KMS-11 (cell line): ENCODE results near the gene USP49.

Source experiments
- H2AFZ ChIP-seq: fragments of 200-600 bp; sonication (generic); 2 replicates; pipeline ENCODE4 v1.6.1; 2016; ENCODE audit warnings: antibody characterized with exemption, mixed run types, low read depth
- H3K27ac ChIP-seq: fragments of 200-600 bp; sonication (generic); 2 replicates; pipeline ENCODE4 v1.6.1; 2016; ENCODE audit warnings: mild to moderate bottlenecking, mixed run types
- H3K27me3 ChIP-seq: fragments of 200-600 bp; sonication (generic); 2 replicates; pipeline ENCODE4 v1.6.1; 2017; ENCODE audit warnings: mild to moderate bottlenecking, low read depth, mixed run types, moderate library complexity; ENCODE audit not compliant: insufficient read depth
- H3K36me3 ChIP-seq: fragments of 200-600 bp; sonication (generic); 2 replicates; pipeline ENCODE4 v1.6.1; 2017; ENCODE audit warnings: mild to moderate bottlenecking, mixed run types; ENCODE audit not compliant: insufficient read depth
- H3K4me1 ChIP-seq: fragments of 200-600 bp; sonication (generic); 2 replicates; pipeline ENCODE4 v1.6.1; 2016; ENCODE audit warnings: mild to moderate bottlenecking, low read depth, mixed run types; ENCODE audit not compliant: poor library complexity, severe bottlenecking
- H3K4me2 ChIP-seq: fragments of 200-600 bp; sonication (generic); 2 replicates; pipeline ENCODE4 v1.7.0; 2016; ENCODE audit warnings: mild to moderate bottlenecking, mixed run types
- H3K4me3 ChIP-seq: fragments of 200-600 bp; sonication (generic); IDR thresholded peaks from 2 replicates; pipeline ENCODE4 v1.6.1; 2017; ENCODE audit warnings: low read depth, low read length, mixed read lengths; ENCODE audit not compliant: insufficient read depth
- H3K79me2 ChIP-seq: fragments of 200-600 bp; sonication (generic); 2 replicates; pipeline ENCODE4 v1.6.1; 2016; ENCODE audit warnings: low read depth, mixed run types; ENCODE audit not compliant: insufficient read depth
- H3K9ac ChIP-seq: fragments of 200-600 bp; sonication (generic); 2 replicates; pipeline ENCODE4 v1.6.1; 2016; ENCODE audit warnings: mild to moderate bottlenecking, mixed run types
- H4K20me1 ChIP-seq: fragments of 200-600 bp; sonication (generic); 2 replicates; pipeline ENCODE4 v1.6.1; 2016; ENCODE audit warnings: mild to moderate bottlenecking, mixed run types; ENCODE audit not compliant: insufficient read depth
- CTCF ChIP-seq: fragments of 200-600 bp; sonication (generic); conservative IDR thresholded peaks from 2 replicates; pipeline ENCODE4 v1.6.1; 2017; ENCODE audit warnings: low read depth, mild to moderate bottlenecking, antibody characterized with exemption, low read length, moderate library complexity, mixed read lengths

The USP49 gene

DNA sequence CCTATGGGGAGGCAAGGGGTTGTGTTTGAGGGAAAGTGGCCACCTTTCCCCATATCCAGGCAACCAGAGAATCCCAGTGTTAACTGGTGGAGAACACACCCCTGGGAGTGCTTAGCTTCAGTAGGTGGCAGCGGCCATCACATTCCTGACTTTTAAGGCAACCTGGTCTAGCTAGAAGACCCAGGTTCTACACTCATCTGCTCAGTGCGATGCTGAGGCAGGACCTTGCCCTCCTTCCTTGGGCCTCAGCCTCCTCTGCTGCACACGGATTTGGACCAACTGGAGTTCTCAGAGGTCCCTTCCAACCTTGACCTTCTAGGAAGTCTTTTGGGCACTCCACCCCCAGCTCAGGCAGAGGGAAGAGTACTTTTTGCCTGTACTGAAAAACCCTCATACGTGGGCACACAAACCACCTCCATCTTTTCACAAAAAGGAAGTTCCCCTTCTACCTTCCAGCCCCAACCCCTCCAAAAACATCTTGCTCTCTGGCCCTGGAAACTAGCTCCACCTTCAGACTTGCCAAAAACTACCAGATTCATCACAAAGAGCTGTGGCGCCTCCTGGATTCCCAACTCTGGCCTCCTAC is 43.5 kb upstream of the USP49 start:
- TF ChIP-seq CTCF: no peak
- no peaks in the 10 kb centered on the region; the same call in 1 of the 2 replicates for H4K20me1 ChIP-seq
- H3K4me1 ChIP-seq: peaks cover 63% of the 10 kb centered on the region
- H3K9ac ChIP-seq: no peak overlapping the region
- H3K27ac ChIP-seq: no peak overlapping the region
- no peak overlapping the region for H2AFZ ChIP-seq
- no peak overlapping the region for H3K4me2 ChIP-seq
- no peak overlapping the region for H3K4me3 ChIP-seq
- no peaks in the 10 kb centered on the region for H3K36me3 ChIP-seq
- no peaks in the 10 kb centered on the region for H3K27me3 ChIP-seq
- peaks cover 10% of the 10 kb centered on the region; the same call in 1 of the 2 replicates for H3K79me2 ChIP-seq

- peaks cover 63% of the 10 kb centered on the region for H3K4me1 ChIP-seq
- H3K27me3 ChIP-seq: no peaks in the 10 kb centered on the region
- no peak overlapping the region for H2AFZ ChIP-seq
- H4K20me1 ChIP-seq: no peaks in the 10 kb centered on the region; the same call in 1 of the 2 replicates
- H3K9ac ChIP-seq: no peak overlapping the region
- H3K4me3 ChIP-seq: no peak overlapping the region
- no peaks in the 10 kb centered on the region for H3K36me3 ChIP-seq
- H3K4me2 ChIP-seq: no peak overlapping the region
- no peak overlapping the region for H3K27ac ChIP-seq
- peaks cover 10% of the 10 kb centered on the region; the same call in 1 of the 2 replicates for H3K79me2 ChIP-seq
- TF ChIP-seq CTCF: no peak
Measured at GRCh38 chr6:41937861-41938574, 42.8 kb upstream of the USP49 start.

GRCh38 chr6:41937472-41937860 is 42.3 kb upstream of the USP49 start:
- peaks cover 2% of the 10 kb centered on the region; the same call in 1 of the 2 replicates for H3K36me3 ChIP-seq
- H3K4me1 ChIP-seq: peaks cover 61% of the 10 kb centered on the region
- H3K79me2 ChIP-seq: peaks cover 12% of the 10 kb centered on the region; the same call in 1 of the 2 replicates
- H3K27ac ChIP-seq: no peak overlapping the region
- H3K4me3 ChIP-seq: no peak overlapping the region
- TF ChIP-seq CTCF: no peak
- H3K4me2 ChIP-seq: no peak overlapping the region
- no peak overlapping the region for H2AFZ ChIP-seq
- H3K9ac ChIP-seq: no peak overlapping the region
- no peaks in the 10 kb centered on the region for H3K27me3 ChIP-seq
- no peaks in the 10 kb centered on the region; the same call in 1 of the 2 replicates for H4K20me1 ChIP-seq

DNA sequence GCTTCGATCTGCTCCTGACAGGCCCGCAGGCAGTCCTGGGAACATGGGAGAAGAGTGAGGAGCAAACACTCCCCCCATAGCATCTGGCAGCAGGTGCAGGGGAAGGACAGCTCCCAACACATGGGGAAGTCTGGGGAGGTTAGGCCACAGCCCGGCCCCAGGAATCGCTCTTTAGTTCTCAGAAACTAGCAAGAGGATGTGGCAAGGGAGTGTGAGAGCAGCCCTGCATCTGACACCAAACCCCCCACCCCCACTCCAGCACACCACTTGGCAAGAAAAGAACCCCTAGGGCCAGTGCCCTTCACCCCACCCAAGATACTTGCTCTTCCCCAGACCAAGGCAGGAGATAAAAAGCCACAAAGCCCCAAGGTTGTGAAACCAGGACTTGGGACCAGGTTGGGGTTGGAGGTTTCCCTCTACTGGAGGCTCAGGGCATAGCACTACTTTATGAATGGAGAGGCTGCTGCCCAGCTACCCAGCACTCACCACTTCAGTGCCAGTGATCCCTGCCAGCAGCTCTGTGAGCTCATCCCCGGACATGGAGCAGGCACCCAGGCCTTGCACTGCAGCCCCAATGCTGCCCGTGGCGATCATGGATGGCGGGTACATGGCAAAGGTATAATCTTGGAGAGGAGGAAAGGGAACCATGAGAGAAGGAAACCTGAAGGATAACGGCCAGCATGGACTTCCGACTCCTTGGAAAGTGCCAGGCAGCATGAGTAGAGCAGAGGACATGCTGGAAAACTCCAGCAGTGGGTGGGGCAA is 41.1 kb upstream of the USP49 start:
- H3K4me2 ChIP-seq: peak overlapping the region; percentile 47; the same call in 1 of the 2 replicates
- no peak overlapping the region for H3K4me3 ChIP-seq
- no peak overlapping the region for H2AFZ ChIP-seq
- H3K36me3 ChIP-seq: peaks cover 5% of the 10 kb centered on the region; the same call in 1 of the 2 replicates
- no peaks in the 10 kb centered on the region; the same call in 1 of the 2 replicates for H4K20me1 ChIP-seq
- peak overlapping the region; percentile 56 for H3K27ac ChIP-seq
- H3K79me2 ChIP-seq: peaks cover 13% of the 10 kb centered on the region; the same call in 1 of the 2 replicates
- peak; percentile 80 for TF ChIP-seq CTCF
- no peaks in the 10 kb centered on the region for H3K27me3 ChIP-seq
- H3K4me1 ChIP-seq: peaks cover 54% of the 10 kb centered on the region
- no peak overlapping the region for H3K9ac ChIP-seq
